Adrenal gland (tissue), 12 donors: ENCODE measurements around the gene TMEM39B. TPM values are rescaled to one million over a fixed set of nuclear protein-coding genes. Genes with fewer than 3 reads are reported as not detected.

Experiments used
- DNase-seq, 7 donors: peaks; one replicate each; pipeline ENCODE4 v3.0.0-alpha.2; 2019 to 2020
- H3K27ac ChIP-seq, 5 donors: fragments of 200-600 bp; sonication (generic) in 4 of 5; 1 replicate in 3 of 5; 2 replicates in 2 of 5; pipeline versions ENCODE4 v1.5.1 to v1.8.0; 2016 to 2020; ENCODE audit warnings: mild to moderate bottlenecking in 1 of 5
- H3K27me3 ChIP-seq: fragments of 200-600 bp; 2 replicates; pipeline ENCODE4 v1.8.0; 2021
- H3K36me3 ChIP-seq, 2 donors: fragments of 200-600 bp; replicated peaks in 1 of 2; 1 replicate in 1 of 2; 2 replicates in 1 of 2; pipeline versions ENCODE4 v1.5.1 to v1.8.0; 2018 to 2022
- H3K4me1 ChIP-seq, 2 donors: fragments of 200-600 bp; replicated peaks in 1 of 2; 1 replicate in 1 of 2; 2 replicates in 1 of 2; pipeline versions ENCODE4 v1.5.1 to v1.8.0; 2018 to 2021
- H3K4me3 ChIP-seq, 4 donors: fragments of 200-600 bp; sonication (generic) in 3 of 4; one replicate each; pipeline ENCODE4 v1.5.1; 2016 to 2018
- H3K9me3 ChIP-seq, 3 donors: fragments of 200-600 bp; sonication (generic) in 1 of 3; replicated peaks in 1 of 3; 1 replicate in 2 of 3; 2 replicates in 1 of 3; pipeline versions ENCODE4 v1.5.1 to v1.8.0; 2016 to 2021
- POLR2A ChIP-seq, 2 donors: fragments of 450-650 bp; IDR thresholded peaks; one replicate each; pipeline ENCODE4 v1.6.1; 2017; ENCODE audit warnings: antibody characterized with exemption in 2 of 2, mild to moderate bottlenecking in 2 of 2, moderate library complexity in 1 of 2
- WGBS, 4 donors: extraction: QIAGEN DNeasy Blood & Tissue Kit in 2 of 4; methylation state at CpG; one replicate each; pipeline versions ENCODE4 v1.1.5 to v1.1.7; 2013 to 2017; 5-methylcytosine and 5-hydroxymethylcytosine counted together
- intact Hi-C, 2 donors: fragments of 100-400 bp; cut with DNase I; formaldehyde crosslinking; loops; one replicate each; pipeline versions ENCODE4 v1.14.1 to v1.15.0; 2022 to 2023
- polyA plus RNA-seq, 3 donors: library from polyadenylated mRNA; stranded (reverse); fragments of 200-250 nt in 2 of 3; fragments of 350-450 nt in 1 of 3; fragmentation: Illumina TruSeq in 1 of 3; extraction: RNeasy Lipid Tissue Mini Kit (QIAGEN cat#74804) in 1 of 3; gene quantifications; one replicate each; pipeline ENCODE4 v1.2.3, GENCODE V29; 2013 to 2014
- total RNA-seq, 9 donors: library from RNA; depleted of rRNA in 4 of 9; stranded (reverse); fragments of >200 nt in 4 of 9; fragments of 120-200 nt in 1 of 9; fragmentation: NEBNext Ultra II Directional in 1 of 9; extraction: Animal tissue kit (Norgen Biotek cat#: 25700) in 1 of 9; gene quantifications; one replicate each; pipeline versions ENCODE4 v1.1.0 to v1.2.4, GENCODE V29; 2013 to 2023
- TF ChIP-seq, protein P1 (sequence below), 6 experiments: fragments of 450-650 bp in 4 of 6; fragments of 200-600 bp in 2 of 6; sonication (generic) in 1 of 6; IDR thresholded peaks; 1 replicate in 5 of 6; 2 replicates in 1 of 6; pipeline versions ENCODE4 v1.5.1 to v1.8.0; 2016 to 2021; ENCODE audit warnings: antibody characterized with exemption in 6 of 6, mild to moderate bottlenecking in 2 of 6, moderate library complexity in 1 of 6
- donor health status: healthy with polysubstance abuse.
- donor health status: Bipolar disorder and iron deficiency.
- donor health status: DM: yes; HTN: yes; CAD: no.
- donor health status: DM: no; HTN: no; CAD: no.
- donor health status: DM: no; HTN: no; CAD: no.
- donor health status: DM: yes; HTN: yes; CAD: no.

Gene TMEM39B
- total and polyA plus RNA-seq, 12 donors: 4.4 to 17.4 (median 11.7) TPM

DNA sequence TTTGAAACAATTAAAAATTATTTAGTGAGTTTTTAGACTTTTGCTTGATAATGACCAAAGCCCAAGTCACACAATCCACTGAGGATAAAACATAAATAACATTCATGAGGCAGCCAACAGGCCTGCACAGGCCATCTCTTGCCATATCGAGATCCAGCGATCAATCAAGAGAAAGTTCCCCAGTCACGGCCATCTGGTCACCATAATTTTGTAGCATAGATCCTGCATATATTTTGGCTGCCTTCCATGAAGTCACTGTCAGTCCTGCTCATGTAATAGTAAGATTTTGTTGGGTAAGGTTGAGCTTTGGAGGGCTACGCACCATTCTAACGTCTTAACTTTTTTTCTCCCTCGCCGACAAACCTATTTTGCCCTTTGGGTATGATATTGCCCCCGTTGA, 52.6 kb downstream of the TMEM39B start:
- no peak overlapping the region for H3K27ac ChIP-seq
- H3K4me3 ChIP-seq: no peak overlapping the region
- intact Hi-C loops: no loop called here
- peaks cover 4 to 35% of the 10 kb centered on the region in 2 donors for H3K4me1 ChIP-seq
- DNase-seq: no peak
- WGBS, 4 donors: 88 to 93% (median 90%) methylated on average over 8 of the region's 8 CpGs
- H3K36me3 ChIP-seq: no peaks in the 10 kb centered on the region
- TF ChIP-seq, protein P1, sequence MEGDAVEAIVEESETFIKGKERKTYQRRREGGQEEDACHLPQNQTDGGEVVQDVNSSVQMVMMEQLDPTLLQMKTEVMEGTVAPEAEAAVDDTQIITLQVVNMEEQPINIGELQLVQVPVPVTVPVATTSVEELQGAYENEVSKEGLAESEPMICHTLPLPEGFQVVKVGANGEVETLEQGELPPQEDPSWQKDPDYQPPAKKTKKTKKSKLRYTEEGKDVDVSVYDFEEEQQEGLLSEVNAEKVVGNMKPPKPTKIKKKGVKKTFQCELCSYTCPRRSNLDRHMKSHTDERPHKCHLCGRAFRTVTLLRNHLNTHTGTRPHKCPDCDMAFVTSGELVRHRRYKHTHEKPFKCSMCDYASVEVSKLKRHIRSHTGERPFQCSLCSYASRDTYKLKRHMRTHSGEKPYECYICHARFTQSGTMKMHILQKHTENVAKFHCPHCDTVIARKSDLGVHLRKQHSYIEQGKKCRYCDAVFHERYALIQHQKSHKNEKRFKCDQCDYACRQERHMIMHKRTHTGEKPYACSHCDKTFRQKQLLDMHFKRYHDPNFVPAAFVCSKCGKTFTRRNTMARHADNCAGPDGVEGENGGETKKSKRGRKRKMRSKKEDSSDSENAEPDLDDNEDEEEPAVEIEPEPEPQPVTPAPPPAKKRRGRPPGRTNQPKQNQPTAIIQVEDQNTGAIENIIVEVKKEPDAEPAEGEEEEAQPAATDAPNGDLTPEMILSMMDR (IDR thresholded peaks at IDR 0.05): no peak
- no peak for TF ChIP-seq POLR2A (IDR thresholded peaks at IDR 0.05)
- H3K27me3 ChIP-seq: no peaks in the 10 kb centered on the region
- no peaks in the 10 kb centered on the region for H3K9me3 ChIP-seq

DNA sequence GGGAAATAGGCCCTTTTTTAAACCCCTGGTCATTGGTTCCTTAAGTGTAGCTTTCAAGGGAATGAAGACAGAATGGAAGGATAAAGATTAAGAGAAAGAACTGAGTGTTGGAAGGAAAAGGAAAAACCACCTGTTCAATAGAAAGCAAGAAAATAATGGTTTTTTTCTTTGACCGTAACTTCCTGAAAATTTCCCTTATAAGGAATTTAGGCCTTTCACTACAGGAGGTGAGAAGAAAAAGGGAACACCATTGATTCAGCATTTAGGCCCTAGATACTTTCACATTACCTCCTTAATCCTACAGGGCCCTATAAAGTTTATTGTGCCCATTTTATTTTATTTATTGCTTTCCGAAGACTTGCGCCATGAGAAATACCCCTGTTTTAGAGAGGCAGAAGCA, 54.0 kb downstream of the TMEM39B start:
- Histone ChIP-seq H3K9me3 (no peaks in the 10 kb centered on the region), H3K36me3 (no peaks in the 10 kb centered on the region), H3K4me1 (peaks cover 0 to 21% of the 10 kb centered on the region in 2 donors), H3K27ac (peak overlapping the region in 1 of 5 donors; percentile 22), H3K4me3 (no peak overlapping the region), H3K27me3 (no peaks in the 10 kb centered on the region)
- WGBS, 4 donors: 92 to 96% (median 94%) methylated on average over 3 of the region's 3 CpGs
- no peak for DNase-seq
- intact Hi-C loops: no loop called here
- TF ChIP-seq, protein P1 (IDR thresholded peaks at IDR 0.05): no peak
- no peak for TF ChIP-seq POLR2A (IDR thresholded peaks at IDR 0.05)

DNA sequence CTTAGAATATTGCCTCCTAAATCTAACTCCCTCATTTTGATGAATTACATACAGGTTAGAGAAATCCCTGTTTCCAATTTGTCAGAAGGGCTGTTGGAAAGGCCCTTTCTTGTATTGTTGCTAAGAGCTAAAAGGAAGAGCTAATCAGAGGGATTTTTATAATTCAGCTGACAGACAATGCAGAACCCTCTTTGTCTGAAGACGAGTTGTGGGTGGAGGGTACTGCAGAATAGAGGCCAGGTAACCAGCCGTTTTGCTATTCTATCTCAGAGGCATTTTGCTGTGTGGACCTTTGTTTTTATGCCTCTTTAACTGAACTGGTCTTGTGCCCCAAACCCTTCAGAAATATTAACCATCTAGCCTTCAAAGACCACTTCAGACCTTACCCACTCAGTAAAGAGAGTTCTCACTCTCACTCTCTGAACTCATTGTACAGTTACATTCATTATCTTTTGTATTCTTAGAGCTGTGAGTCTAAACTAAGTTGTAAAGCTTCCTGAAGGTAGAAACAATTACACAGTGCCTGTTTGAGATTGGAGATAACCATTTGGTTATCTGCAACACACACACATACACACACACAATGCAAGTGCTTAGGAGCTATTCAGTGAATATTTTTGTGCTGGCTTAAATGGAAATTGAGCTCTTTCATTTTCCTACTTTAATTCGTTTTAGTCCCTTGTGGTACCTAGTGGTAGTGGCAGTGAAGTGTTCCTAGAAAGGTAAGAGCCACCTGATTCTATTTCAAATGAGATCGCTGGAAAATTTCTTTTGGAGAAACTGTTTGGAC, 54.9 kb downstream of the TMEM39B start:
- Histone ChIP-seq H3K36me3 (no peaks in the 10 kb centered on the region), H3K4me1 (peaks cover 0 to 14% of the 10 kb centered on the region in 2 donors)
- intact Hi-C loops: no loop called here

DNA sequence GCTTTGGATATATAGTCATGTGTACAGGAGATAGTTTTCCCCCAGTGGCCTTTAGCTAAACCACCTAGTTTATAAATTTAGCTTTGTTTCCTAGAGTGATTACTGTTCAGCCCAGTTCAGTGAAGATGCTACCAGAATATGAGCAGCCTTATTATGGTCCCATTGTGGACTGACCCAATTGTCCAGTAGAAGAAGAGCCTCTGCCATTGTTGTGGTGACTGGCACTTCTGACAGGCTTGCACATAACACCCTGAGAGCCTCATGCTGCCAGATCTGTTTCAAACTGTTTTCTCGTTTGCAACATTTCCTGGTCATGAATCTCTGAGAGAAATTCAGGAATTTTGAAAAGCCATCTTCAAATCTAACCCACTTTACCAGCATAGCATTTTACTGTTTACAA, 55.7 kb downstream of the TMEM39B start:
- TF ChIP-seq, protein P1 (IDR thresholded peaks at IDR 0.05): no peak
- no peak for TF ChIP-seq POLR2A (IDR thresholded peaks at IDR 0.05)
- WGBS, 4 donors: 52 to 64% (median 60%) methylated on average over 1 of the region's 1 CpG

More for the DNA sequence above, 54.9 kb downstream of the TMEM39B start:
- no peaks in the 10 kb centered on the region for H3K27me3 ChIP-seq
- WGBS, 4 donors: 78 to 88% (median 82%) methylated on average over 4 of the region's 4 CpGs
- no peaks in the 10 kb centered on the region for H3K9me3 ChIP-seq
- no peak overlapping the region for H3K4me3 ChIP-seq
- no peak for DNase-seq
- TF ChIP-seq, protein P1 (IDR thresholded peaks at IDR 0.05): peak in 1 of 6 experiments; percentile 12
- TF ChIP-seq POLR2A (IDR thresholded peaks at IDR 0.05): no peak
- peak overlapping the region in 1 of 5 donors; percentile 22 for H3K27ac ChIP-seq

More for the DNA sequence above, 55.7 kb downstream of the TMEM39B start:
- intact Hi-C loops: no loop called here
- Histone ChIP-seq H3K4me1 (peaks cover 0 to 14% of the 10 kb centered on the region in 2 donors), H3K27ac (no peak overlapping the region), H3K36me3 (no peaks in the 10 kb centered on the region), H3K9me3 (no peaks in the 10 kb centered on the region), H3K27me3 (no peaks in the 10 kb centered on the region), H3K4me3 (no peak overlapping the region)
- DNase-seq: no peak
